NCI-H524 (cell line): ENCODE results near the gene TBC1D3C.
"Not testable (repeated sequence)": the region's sequence is repeated elsewhere in the genome, so short reads cannot be mapped to it uniquely, and the experiment has no call there.

Source experiments
- DNase-seq, 2 experiments: peaks; one replicate each; lab custom pipeline; 2025; lab: John Stamatoyannopoulos, UW

The TBC1D3C gene

GRCh38 chr17:38068534-38068933, at the start of gene TBC1D3C:
TBC1D3C (minus strand) TSS chr17:38068634; CDS start chr17:38067066, 1,568 bp downstream.
- DNase-seq, result not testable (repeated sequence)

GRCh38 chr17:38099262-38099661, 30.8 kb upstream of the TBC1D3C start:
- DNase-seq, result not testable (repeated sequence)

- not testable (repeated sequence) for DNase-seq
Observed at GRCh38 chr17:38094059-38094694, 25.7 kb upstream of the TBC1D3C start.

GRCh38 chr17:38088120-38088519, 19.7 kb upstream of the TBC1D3C start:
- DNase-seq, result not testable (repeated sequence)

- DNase-seq, result not testable (repeated sequence)
Observed at GRCh38 chr17:38087344-38087743, 18.9 kb upstream of the TBC1D3C start.
